K562 (cell line): Measurements from ENCODE around the gene CAMK2D. TPM values are rescaled to one million over a fixed set of nuclear protein-coding genes. Genes with fewer than 3 reads are reported as not detected.

Experiments
- CTCFL ChIP-seq: IDR thresholded peaks from 2 replicates; pipeline ENCODE4 v1.6.1; 2011; ENCODE audit warnings: borderline replicate concordance, low read depth, mild to moderate bottlenecking, moderate library complexity, low read length; ENCODE audit not compliant: insufficient read depth, poor library complexity, severe bottlenecking
- E2F6 ChIP-seq, 2 experiments: IDR thresholded peaks; 2 replicates each; pipeline ENCODE4 v1.6.1; 2011; ENCODE audit warnings: borderline replicate concordance in 1 of 2, control low read depth in 1 of 2, low read depth in 1 of 2, low read length in 1 of 2, mild to moderate bottlenecking in 1 of 2, mixed read lengths in 1 of 2, moderate library complexity in 1 of 2; ENCODE audit not compliant: insufficient read depth in 1 of 2, insufficient read length in 1 of 2, poor library complexity in 1 of 2, severe bottlenecking in 1 of 2; ENCODE audit errors: extremely low read depth in 1 of 2
- HIVEP1 ChIP-seq: fragments of 250-450 bp; sonication (Bioruptor Pico); IDR thresholded peaks from 2 replicates; pipeline ENCODE4 v1.4.0; 2020; ENCODE audit warnings: mild to moderate bottlenecking
- MEF2D ChIP-seq: conservative IDR thresholded peaks from 2 replicates; pipeline ENCODE4 v1.6.1; 2016; ENCODE audit warnings: low read depth, missing genetic modification characterization, missing compliant biosample characterization
- MYNN ChIP-seq, 2 experiments: sonication (generic); formaldehyde crosslinking in 1 of 2; IDR thresholded peaks; 2 replicates each; pipeline versions ENCODE4 v1.5.0 to v1.6.1; 2016 to 2020; ENCODE audit warnings: antibody characterized with exemption in 1 of 2, missing genetic modification reagents in 1 of 2
- NCOA2 ChIP-seq, 2 experiments: fragments of 450-650 bp; IDR thresholded peaks; 2 replicates each; pipeline ENCODE4 v1.6.1; 2018; ENCODE audit warnings: mild to moderate bottlenecking in 2 of 2, moderate library complexity in 1 of 2; ENCODE audit not compliant: partially characterized antibody in 2 of 2
- PHB2 ChIP-seq: fragments of 450-650 bp; IDR thresholded peaks from 2 replicates; pipeline ENCODE4 v1.6.1; 2017; ENCODE audit warnings: low read depth
- PHF8 ChIP-seq: fragments of 200-600 bp; sonication (generic); IDR thresholded peaks from 2 replicates; pipeline ENCODE4 v1.6.1; 2012; ENCODE audit warnings: mixed run types, mild to moderate bottlenecking, inconsistent platforms, low read length, moderate library complexity, borderline replicate concordance
- SRF ChIP-seq, 2 experiments: fragments of 250-450, 450-650 bp in 1 of 2; sonication (Bioruptor Pico) in 1 of 2; sonication (generic) in 1 of 2; formaldehyde crosslinking; IDR thresholded peaks; 2 replicates each; pipeline versions ENCODE4 v1.5.0 to v1.5.1; 2020 to 2022; ENCODE audit warnings: mild to moderate bottlenecking in 1 of 2, missing genetic modification reagents in 1 of 2
- TBL1XR1 ChIP-seq, 2 experiments: IDR thresholded peaks; 2 replicates each; pipeline ENCODE4 v1.6.1; 2012; ENCODE audit warnings: improper control_type of control experiment in 2 of 2, low read length in 2 of 2, mild to moderate bottlenecking in 1 of 2
- TSHZ1 ChIP-seq: fragments of 250-450 bp; sonication (Bioruptor Pico); IDR thresholded peaks from 2 replicates; pipeline ENCODE4 v1.4.0; 2020; ENCODE audit warnings: mild to moderate bottlenecking, moderate library complexity
- ZBED1 ChIP-seq: IDR thresholded peaks from 2 replicates; pipeline ENCODE4 v1.6.1; 2014
- ZNF511 ChIP-seq: sonication (generic); formaldehyde crosslinking; IDR thresholded peaks from 2 replicates; pipeline ENCODE4 v1.8.0; 2022; ENCODE audit warnings: mild to moderate bottlenecking, missing genetic modification reagents
- ZNF740 ChIP-seq, 3 experiments: fragments of 200-800 bp in 1 of 3; sonication (Bioruptor generic) in 1 of 3; sonication (generic) in 1 of 3; formaldehyde crosslinking in 1 of 3; IDR thresholded peaks; 2 replicates each; pipeline versions ENCODE4 v1.6.1 to v1.8.0; 2016 to 2022; ENCODE audit warnings: mild to moderate bottlenecking in 2 of 3, missing compliant biosample characterization in 2 of 3, missing genetic modification characterization in 2 of 3, missing genetic modification reagents in 1 of 3
- polyA plus RNA-seq, 8 experiments: library from polyadenylated mRNA; depleted of rRNA in 4 of 8; stranded (reverse) in 5 of 8; unstranded in 3 of 8; fragments of >200 nt; fragmentation: Nextera tagmentation in 2 of 8; fragmentation: Illumina TruSeq in 1 of 8; extraction: Ambion mirVana in 2 of 8; extraction: Trizol in 1 of 8; gene quantifications; 2 replicates each; pipeline versions ENCODE4 v1.2.1 to v1.2.3, GENCODE V29; 2011 to 2014; ENCODE audit warnings: inconsistent platforms in 1 of 8, missing spikeins in 1 of 8
- total RNA-seq, 7 experiments: library from RNA; depleted of rRNA in 6 of 7; stranded (reverse); fragments of >200 nt in 6 of 7; fragmentation: Illumina TruSeq in 2 of 7; extraction: Trizol in 2 of 7; gene quantifications; 2 replicates each; pipeline versions ENCODE4 v1.2.1 to v1.2.3, GENCODE V29; 2011 to 2021; ENCODE audit warnings: low replicate concordance in 1 of 7

Gene CAMK2D
- total and polyA plus RNA-seq, 9 of the 15 experiments (the other 6 are each of a cell fraction or from before 2014, with no cell fraction given): 0.01 to 0.33 (median 0.04) TPM; not detected in 2

GRCh38 chr4:113762186-113763028 is 869 bp upstream of the CAMK2D start (continued):
- TF ChIP-seq ZNF740 (CRISPR knock-in tag; IDR thresholded peaks at IDR 0.05): no peak
- no peak for TF ChIP-seq ZNF740 (tag; IDR thresholded peaks at IDR 0.05)
- no peak for TF ChIP-seq PHB2
- TF ChIP-seq PHF8: peak; percentile 35; the same call in 1 of the 2 replicates
- TF ChIP-seq NCOA2 (IDR thresholded peaks at IDR 0.05; ENCODE audit: partially characterized antibody in 2 of 2): no peak
- no peak for TF ChIP-seq MYNN (IDR thresholded peaks at IDR 0.05)
- TF ChIP-seq MYNN (CRISPR knock-in tag; IDR thresholded peaks at IDR 0.05): no peak
- TF ChIP-seq HIVEP1 (CRISPR knock-in tag): no peak
- no peak for TF ChIP-seq CTCFL
- no peak for TF ChIP-seq MEF2D (tag)
- no peak for TF ChIP-seq ZBED1
- no peak for TF ChIP-seq TSHZ1 (CRISPR knock-in tag)
- TF ChIP-seq ZNF511: no peak
- peak in 1 of 2 experiments; percentile 5 for TF ChIP-seq E2F6 (IDR thresholded peaks at IDR 0.05; ENCODE audit: borderline replicate concordance in 1 of 2, extremely low read depth in 1 of 2, insufficient read depth in 1 of 2, insufficient read length in 1 of 2, low read depth in 1 of 2, low read length in 1 of 2, poor library complexity in 1 of 2, severe bottlenecking in 1 of 2)
- TF ChIP-seq TBL1XR1 (IDR thresholded peaks at IDR 0.05; ENCODE audit: low read length in 2 of 2): no peak
- no peak for TF ChIP-seq SRF (CRISPR knock-in tag; IDR thresholded peaks at IDR 0.05)
